ENCODE data around the gene VDR. TPM values are rescaled to one million over a fixed set of nuclear protein-coding genes. Genes with fewer than 3 reads are reported as not detected.

VDR gene
- total RNA-seq, 2 experiments from 2014 or later: 34.9 to 69.8 TPM

DNA sequence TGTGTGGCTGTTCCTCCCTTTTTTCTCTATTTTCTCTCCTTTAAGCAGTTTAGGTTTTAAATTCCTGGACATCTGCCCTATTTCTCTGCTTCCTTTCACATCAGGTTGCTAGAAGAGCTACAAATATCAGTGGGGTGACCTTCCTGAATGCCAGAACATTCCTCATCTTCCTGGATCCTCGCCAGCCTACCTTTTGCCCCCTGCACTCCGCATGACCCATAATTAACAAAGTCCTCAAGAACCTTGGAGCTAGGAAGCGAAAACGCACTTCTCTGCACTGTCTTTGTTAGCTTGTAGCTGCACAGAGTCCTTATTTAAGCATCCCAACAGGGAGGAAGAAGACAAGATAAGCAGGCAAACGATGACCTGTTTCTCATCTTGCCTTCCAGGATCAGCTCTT lies 30.5 kb downstream of the VDR start:
- H3K4me3 Mint-ChIP-seq: no peak overlapping the region
- ATAC-seq (no peak), DNase-seq (no peak)
- no peaks in the 10 kb centered on the region for H3K27me3 Mint-ChIP-seq
- peaks cover 65% of the 10 kb centered on the region for H3K4me1 Mint-ChIP-seq
- no peaks in the 10 kb centered on the region for H3K9me3 Mint-ChIP-seq (ENCODE audit: low read depth)
- H3K36me3 Mint-ChIP-seq: peaks cover 69% of the 10 kb centered on the region
- no peak overlapping the region for H3K27ac Mint-ChIP-seq
- CTCF ChIA-PET: interaction anchor here (1.0 to 2.9 kb wide), 7 partner anchors 9 to 290 kb away, joined by 3 to 9 read pairs (median 3); partner anchors contain the start of gene TMEM106C

DNA sequence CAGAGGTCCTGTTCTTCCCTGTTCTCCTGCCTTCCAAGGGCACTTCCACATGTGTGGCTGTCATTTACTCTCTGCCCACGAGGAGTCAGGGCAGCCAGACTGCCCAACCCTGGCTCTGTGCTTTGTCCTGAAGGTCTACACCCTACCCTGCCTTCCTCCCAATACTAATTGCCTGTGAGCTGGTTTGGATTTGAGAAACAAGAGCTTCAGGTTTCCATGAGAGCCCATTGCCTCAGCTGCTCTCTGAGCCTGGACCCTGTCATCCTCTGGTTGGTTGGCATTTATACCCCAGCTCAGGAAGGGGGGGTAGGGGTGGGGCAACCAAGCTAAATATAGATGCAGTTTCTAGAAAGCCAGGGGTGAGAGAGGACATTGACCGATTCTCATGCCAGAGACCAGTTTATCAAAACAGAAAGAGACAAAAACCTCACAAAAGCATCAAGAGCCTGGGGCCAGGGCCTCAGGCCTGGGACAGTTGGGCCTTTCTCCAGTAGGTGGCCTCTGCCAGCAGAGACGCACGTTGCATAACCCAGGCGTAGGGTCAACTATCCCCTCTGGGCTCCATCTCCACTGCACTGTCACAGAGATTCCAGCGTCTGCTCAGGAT lies 34.5 kb downstream of the VDR start:
- peaks cover 50% of the 10 kb centered on the region for H3K36me3 Mint-ChIP-seq
- DNase-seq (no peak), ATAC-seq (no peak)
- no peaks in the 10 kb centered on the region for H3K9me3 Mint-ChIP-seq (ENCODE audit: low read depth)
- H3K27ac Mint-ChIP-seq: peak overlapping the region; percentile 73
- H3K4me3 Mint-ChIP-seq: no peak overlapping the region
- no peaks in the 10 kb centered on the region for H3K27me3 Mint-ChIP-seq
- CTCF ChIA-PET: interaction anchor here (0.9 to 5.8 kb wide), 11 partner anchors 10 to 128 kb away, joined by 3 to 34 read pairs (median 4); partner anchors contain the start of genes TMEM106C and VDR
- H3K4me1 Mint-ChIP-seq: peaks cover 69% of the 10 kb centered on the region

DNA sequence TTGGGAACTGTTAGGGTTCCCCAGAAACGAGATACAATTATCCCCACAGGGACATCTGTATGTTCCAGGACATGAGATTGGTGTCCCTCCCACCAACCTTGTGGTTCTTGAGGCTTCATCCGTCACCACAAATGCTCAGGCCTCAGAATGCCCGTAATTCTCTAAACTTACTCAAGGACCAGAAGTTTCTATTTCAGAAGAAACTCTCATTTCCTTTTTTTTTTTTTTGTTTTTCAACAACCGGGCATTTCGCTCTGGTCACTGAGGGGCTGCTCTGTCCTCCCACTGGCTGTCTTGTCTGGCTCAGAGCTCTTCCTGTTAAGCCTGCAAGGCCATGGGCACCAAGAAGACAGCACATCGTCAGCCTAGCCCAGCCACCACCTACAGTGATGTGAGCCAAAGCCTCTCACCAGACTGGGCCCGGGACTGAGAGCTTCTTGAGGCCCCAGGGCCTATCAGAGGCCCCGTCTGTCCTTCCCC lies 36.2 kb downstream of the VDR start:
- Mint-ChIP-seq H3K27me3 (no peaks in the 10 kb centered on the region), H3K4me1 (peaks cover 79% of the 10 kb centered on the region), H3K4me3 (no peak overlapping the region), H3K27ac (peak overlapping the region; percentile 86), H3K9me3 (ENCODE audit: low read depth) (no peaks in the 10 kb centered on the region), H3K36me3 (peaks cover 38% of the 10 kb centered on the region)
- DNase-seq: no peak
- CTCF ChIA-PET: interaction anchor here (0.7 to 5.8 kb wide), 11 partner anchors 12 to 162 kb away, joined by 3 to 34 read pairs (median 6); partner anchors contain the start of gene VDR
- ATAC-seq: no peak

DNA sequence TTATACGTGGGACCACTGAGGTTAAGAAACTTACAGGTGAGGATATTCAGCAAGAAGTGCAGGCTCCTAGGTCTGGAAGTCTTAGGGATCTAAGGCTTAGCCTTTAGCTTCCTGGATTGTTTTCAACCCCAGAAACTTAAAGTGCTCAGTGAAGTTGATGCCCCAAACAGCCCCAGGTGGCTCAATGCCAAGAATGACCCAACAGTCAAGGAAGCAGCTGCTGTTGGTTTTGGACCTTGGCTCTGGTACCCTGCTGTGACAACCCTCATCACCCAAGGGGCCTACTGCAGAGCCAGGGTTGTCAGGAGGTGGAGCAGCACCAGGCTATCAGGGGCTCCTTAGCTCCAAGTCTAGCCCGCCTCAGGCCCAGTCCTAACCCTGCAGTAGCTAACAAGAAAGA lies 36.8 kb downstream of the VDR start:
- CTCF ChIA-PET: interaction anchor here (0.7 to 5.8 kb wide), 8 partner anchors 17 to 96 kb away, joined by 3 to 34 read pairs (median 6); partner anchors contain the start of genes TMEM106C and VDR
- H3K27ac Mint-ChIP-seq: peak overlapping the region; percentile 86
- H3K9me3 Mint-ChIP-seq (ENCODE audit: low read depth): no peaks in the 10 kb centered on the region
- ATAC-seq (peak; percentile 17), DNase-seq (no peak)
- peaks cover 82% of the 10 kb centered on the region for H3K4me1 Mint-ChIP-seq
- no peaks in the 10 kb centered on the region for H3K27me3 Mint-ChIP-seq
- H3K4me3 Mint-ChIP-seq: no peak overlapping the region
- peaks cover 36% of the 10 kb centered on the region for H3K36me3 Mint-ChIP-seq

DNA sequence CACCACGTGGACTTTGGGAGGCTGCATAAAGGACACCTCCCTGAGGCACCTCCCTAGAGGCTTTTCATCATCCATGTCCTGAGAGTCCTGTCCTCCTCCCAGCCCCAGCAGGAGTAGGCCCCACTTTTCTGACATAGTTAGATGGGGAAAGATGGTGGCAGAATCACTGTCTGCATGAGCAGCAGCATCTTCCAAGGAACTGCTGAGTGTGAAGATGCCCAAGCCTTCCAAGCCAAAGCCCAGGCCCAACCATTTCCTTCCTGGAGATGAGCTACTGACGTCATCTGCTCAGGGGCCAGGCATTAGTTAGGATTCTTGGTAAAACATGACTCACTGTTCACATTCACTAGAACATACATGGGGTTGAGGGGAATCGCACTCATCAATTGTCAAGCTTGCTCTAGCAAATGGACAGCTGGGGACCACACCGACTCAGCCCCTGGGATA lies 37.3 kb downstream of the VDR start:
- H3K4me1 Mint-ChIP-seq: peaks cover 81% of the 10 kb centered on the region
- H3K27me3 Mint-ChIP-seq: no peaks in the 10 kb centered on the region
- CTCF ChIA-PET: interaction anchor here (0.7 to 5.8 kb wide), 7 partner anchors 18 to 96 kb away, joined by 3 to 34 read pairs (median 7); partner anchors contain the start of genes TMEM106C and VDR
- peak overlapping the region; percentile 86 for H3K27ac Mint-ChIP-seq
- ATAC-seq (peak; percentile 82), DNase-seq (peak; percentile 76)
- H3K4me3 Mint-ChIP-seq: no peak overlapping the region
- no peaks in the 10 kb centered on the region for H3K9me3 Mint-ChIP-seq (ENCODE audit: low read depth)
- peaks cover 32% of the 10 kb centered on the region for H3K36me3 Mint-ChIP-seq

DNA sequence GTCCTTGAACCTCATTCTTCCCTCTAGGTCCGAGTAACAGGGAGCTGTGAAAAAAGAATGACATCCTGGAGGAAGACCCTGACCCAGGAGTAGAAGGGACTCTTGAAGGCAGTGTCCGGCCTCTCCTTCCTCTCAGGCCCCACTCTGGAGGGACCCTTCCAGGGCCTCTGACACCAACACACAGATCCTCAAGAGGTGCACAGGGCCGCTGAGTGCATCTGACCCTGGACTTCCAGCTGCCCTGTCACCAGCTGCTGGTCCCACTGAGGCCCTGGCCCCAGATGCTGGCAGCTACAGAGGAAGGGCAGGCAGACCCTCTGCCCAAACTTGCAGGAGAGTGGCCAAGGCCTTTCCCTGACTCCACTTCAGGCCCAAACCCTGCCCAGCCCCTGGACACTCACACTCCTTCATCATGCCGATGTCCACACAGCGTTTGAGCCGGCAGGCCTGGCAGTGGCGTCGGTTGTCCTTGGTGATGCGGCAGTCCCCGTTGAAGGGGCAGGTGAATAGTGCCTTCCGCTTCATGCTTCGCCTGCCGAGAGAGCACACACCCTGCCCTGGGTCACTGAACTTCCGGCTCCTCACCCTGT lies 40.1 kb downstream of the VDR start:
- Mint-ChIP-seq H3K4me1 (peaks cover 79% of the 10 kb centered on the region), H3K27ac (peak overlapping the region; percentile 54), H3K4me3 (no peak overlapping the region), H3K36me3 (peaks cover 31% of the 10 kb centered on the region), H3K9me3 (ENCODE audit: low read depth) (no peaks in the 10 kb centered on the region), H3K27me3 (no peaks in the 10 kb centered on the region)
- DNase-seq: no peak
- CTCF ChIA-PET: interaction anchor here (0.9 to 2.8 kb wide), 5 partner anchors 9 to 122 kb away, joined by 3 to 8 read pairs (median 3); partner anchors contain the start of gene TMEM106C
- no peak for ATAC-seq

DNA sequence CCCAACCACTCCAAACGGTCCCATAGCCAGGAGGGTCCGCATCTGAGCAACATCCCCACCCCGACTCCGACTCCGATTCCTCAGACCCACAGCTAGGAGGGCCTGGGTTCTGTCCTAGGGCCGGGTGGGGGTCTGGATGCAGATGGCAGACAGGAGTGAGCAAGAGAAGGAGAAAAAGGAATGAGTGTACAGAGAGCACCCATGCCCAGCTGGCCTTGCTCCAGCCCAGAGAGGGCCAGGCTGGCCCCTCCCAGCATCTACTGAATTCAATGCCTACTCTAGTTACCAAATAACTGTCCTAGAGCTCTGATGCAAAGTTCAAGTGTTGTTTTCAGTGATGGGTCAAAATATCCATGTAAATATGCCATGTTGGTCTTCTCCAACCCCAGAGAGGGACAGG lies 40.8 kb downstream of the VDR start:
- no peaks in the 10 kb centered on the region for H3K9me3 Mint-ChIP-seq (ENCODE audit: low read depth)
- no peak overlapping the region for H3K4me3 Mint-ChIP-seq
- H3K27me3 Mint-ChIP-seq: no peaks in the 10 kb centered on the region
- CTCF ChIA-PET: interaction anchor here (0.9 to 2.8 kb wide), 3 partner anchors 26 to 122 kb away, joined by 3 to 8 read pairs (median 3); partner anchors contain the start of gene TMEM106C
- H3K36me3 Mint-ChIP-seq: peaks cover 34% of the 10 kb centered on the region
- peak overlapping the region; percentile 46 for H3K27ac Mint-ChIP-seq
- no peak for ATAC-seq
- H3K4me1 Mint-ChIP-seq: peaks cover 76% of the 10 kb centered on the region
- DNase-seq: no peak

DNA sequence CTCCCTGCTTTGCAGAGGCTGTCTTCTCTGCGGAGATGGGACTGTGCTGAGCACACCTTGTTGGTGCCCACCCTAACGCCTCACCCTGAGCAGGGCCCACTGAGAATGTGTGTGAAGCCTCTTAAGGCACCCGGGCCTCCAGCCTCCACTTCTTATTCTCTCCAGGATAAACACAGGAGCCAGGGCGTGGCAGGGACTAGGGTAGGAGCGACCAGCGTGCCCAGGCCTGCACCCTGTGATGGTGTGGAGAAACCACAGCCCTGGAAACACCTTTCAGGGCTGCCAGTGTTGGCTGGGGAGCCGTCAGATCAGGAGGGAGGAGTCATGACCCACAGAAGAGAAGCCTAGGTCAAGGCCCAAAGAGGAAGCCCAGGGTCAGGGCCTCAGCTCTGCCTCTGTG lies 41.3 kb downstream of the VDR start:
- CTCF ChIA-PET: interaction anchor here (0.9 to 2.8 kb wide), 4 partner anchors 26 to 121 kb away, joined by 3 to 8 read pairs (median 4); partner anchors contain the start of gene TMEM106C
- H3K36me3 Mint-ChIP-seq: peaks cover 30% of the 10 kb centered on the region
- H3K27ac Mint-ChIP-seq: peak overlapping the region; percentile 47
- H3K27me3 Mint-ChIP-seq: no peaks in the 10 kb centered on the region
- H3K9me3 Mint-ChIP-seq (ENCODE audit: low read depth): no peaks in the 10 kb centered on the region
- H3K4me1 Mint-ChIP-seq: peaks cover 75% of the 10 kb centered on the region
- ATAC-seq (no peak), DNase-seq (no peak)
- H3K4me3 Mint-ChIP-seq: no peak overlapping the region

DNA sequence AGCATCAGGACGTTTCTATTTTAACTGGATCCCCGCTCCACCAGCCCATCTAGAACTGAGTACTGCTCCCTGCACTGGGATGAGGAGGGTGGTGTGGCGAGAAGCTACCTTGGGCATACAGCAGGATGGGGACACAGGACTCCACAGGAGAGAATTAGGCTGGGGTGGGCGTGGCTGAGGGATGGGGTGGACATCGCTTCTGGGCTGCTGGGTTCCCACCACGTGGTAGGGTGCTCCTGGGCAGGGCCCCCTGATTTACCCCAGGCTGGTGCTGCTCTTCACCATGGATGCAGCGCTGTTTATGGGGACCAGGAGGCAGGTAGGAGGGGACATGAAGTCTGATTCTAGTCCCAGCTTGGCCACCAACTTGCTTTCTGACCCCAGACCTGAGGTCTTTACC lies 41.9 kb downstream of the VDR start:
- Mint-ChIP-seq H3K36me3 (peaks cover 34% of the 10 kb centered on the region), H3K27ac (no peak overlapping the region), H3K27me3 (no peaks in the 10 kb centered on the region), H3K4me1 (peaks cover 69% of the 10 kb centered on the region), H3K4me3 (no peak overlapping the region), H3K9me3 (ENCODE audit: low read depth) (no peaks in the 10 kb centered on the region)
- CTCF ChIA-PET: interaction anchor here (1.0 to 2.8 kb wide), 4 partner anchors 22 to 100 kb away, joined by 3 to 8 read pairs (median 4); partner anchors contain the start of gene TMEM106C
- ATAC-seq: no peak
- no peak for DNase-seq

DNA sequence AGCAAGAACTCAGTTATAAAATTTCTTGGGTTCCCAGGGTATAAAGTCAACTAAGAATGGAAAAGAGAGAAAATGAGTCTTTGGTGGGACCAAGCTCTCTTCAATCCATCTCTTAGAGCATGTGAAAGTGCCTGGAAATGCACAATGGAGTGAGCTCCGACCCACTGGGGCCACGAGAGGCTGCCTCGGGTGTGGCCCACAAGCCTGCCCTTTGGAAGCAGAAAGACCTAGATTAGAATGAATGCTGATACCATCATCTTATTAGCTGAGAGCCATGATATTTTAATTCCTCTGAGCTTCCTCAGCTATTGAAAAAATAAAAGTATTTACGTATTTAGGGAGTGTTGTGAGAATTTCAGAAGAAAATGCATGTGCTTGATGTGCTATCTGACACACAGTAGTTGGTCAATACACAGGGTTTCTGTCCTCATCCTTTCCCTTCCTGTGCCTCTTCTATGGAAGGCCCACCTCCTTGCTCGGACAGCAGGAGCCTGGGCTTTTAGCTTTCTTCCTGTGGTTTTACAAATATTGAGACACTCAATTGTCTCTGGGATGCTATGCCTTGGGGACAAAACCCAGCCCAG lies 42.5 kb downstream of the VDR start:
- H3K9me3 Mint-ChIP-seq (ENCODE audit: low read depth): no peaks in the 10 kb centered on the region
- no peak for ATAC-seq
- peaks cover 30% of the 10 kb centered on the region for H3K36me3 Mint-ChIP-seq
- CTCF ChIA-PET: interaction anchor here (0.8 to 2.8 kb wide), 8 partner anchors 10 to 101 kb away, joined by 3 to 8 read pairs (median 3); partner anchors contain the start of gene TMEM106C
- no peaks in the 10 kb centered on the region for H3K27me3 Mint-ChIP-seq
- H3K4me3 Mint-ChIP-seq: no peak overlapping the region
- no peak for DNase-seq
- H3K27ac Mint-ChIP-seq: no peak overlapping the region
- peaks cover 63% of the 10 kb centered on the region for H3K4me1 Mint-ChIP-seq

DNA sequence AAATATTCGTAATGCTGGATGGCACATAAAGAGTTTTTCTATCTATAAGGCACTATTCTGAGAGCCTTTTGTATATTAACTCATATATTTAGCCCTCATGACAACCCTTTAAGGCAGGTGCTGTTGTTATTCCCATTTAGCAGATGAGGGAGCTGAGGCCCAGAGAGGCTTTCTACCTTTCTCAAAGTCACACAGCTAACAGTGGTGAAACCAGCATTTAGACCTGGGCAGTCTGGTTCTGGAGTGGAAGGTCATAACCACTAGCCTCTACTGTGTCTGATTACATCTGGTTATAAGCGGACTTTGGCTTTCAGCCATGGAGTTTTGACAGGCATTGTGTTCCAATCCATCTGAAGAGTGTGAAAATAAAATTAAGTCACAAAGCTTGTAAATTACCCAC lies 43.9 kb downstream of the VDR start:
- DNase-seq (no peak), ATAC-seq (no peak)
- Mint-ChIP-seq H3K36me3 (peaks cover 32% of the 10 kb centered on the region), H3K4me1 (peaks cover 55% of the 10 kb centered on the region), H3K27ac (peak overlapping the region; percentile 86), H3K27me3 (no peaks in the 10 kb centered on the region), H3K4me3 (no peak overlapping the region), H3K9me3 (ENCODE audit: low read depth) (no peaks in the 10 kb centered on the region)
- CTCF ChIA-PET: interaction anchor here (0.9 to 1.5 kb wide), 8 partner anchors 9 to 94 kb away, joined by 3 to 4 read pairs (median 3); no protein-coding TSS in a partner anchor

DNA sequence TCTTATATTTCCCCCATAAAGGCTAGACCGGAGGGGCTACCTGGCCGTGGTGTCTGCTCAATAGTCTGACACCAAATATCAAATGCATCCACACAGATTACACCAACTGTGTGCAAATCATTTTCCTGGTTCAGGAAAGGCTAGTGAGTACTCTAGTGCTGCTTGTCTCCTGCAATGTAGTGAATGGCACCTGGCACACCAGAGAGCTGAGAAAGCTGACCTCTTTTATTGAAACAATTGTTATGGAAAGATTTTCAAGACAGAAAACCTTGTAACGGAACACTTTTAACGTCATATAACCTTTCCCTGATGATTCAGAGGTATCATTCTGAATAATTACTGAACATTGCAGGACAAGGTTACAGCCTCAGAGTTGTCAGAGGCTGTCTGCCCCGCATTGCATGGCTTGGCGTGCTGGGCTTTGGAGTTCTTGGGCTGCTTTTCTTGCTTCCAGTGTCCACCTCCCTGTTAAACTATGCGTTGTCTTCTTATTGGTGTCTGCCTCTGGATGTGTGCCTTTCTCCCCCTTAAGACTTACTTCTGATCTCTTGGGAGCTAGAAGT lies 44.4 kb downstream of the VDR start:
- peaks cover 55% of the 10 kb centered on the region for H3K4me1 Mint-ChIP-seq
- no peaks in the 10 kb centered on the region for H3K27me3 Mint-ChIP-seq
- no peaks in the 10 kb centered on the region for H3K9me3 Mint-ChIP-seq (ENCODE audit: low read depth)
- no peak for DNase-seq
- ATAC-seq: peak; percentile 86
- H3K36me3 Mint-ChIP-seq: peaks cover 35% of the 10 kb centered on the region
- H3K4me3 Mint-ChIP-seq: no peak overlapping the region
- CTCF ChIA-PET: interaction anchor here (1.0 to 1.5 kb wide), 6 partner anchors 9 to 93 kb away, joined by 3 to 4 read pairs (median 3); no protein-coding TSS in a partner anchor
- H3K27ac Mint-ChIP-seq: peak overlapping the region; percentile 86
